Left renal cortex interstitium (tissue), 4 donors: ENCODE measurements around the gene EPB41L3. TPM values are rescaled to one million over a fixed set of nuclear protein-coding genes. Genes with fewer than 3 reads are reported as not detected.

Experiments
- polyA plus RNA-seq, 4 donors: library from polyadenylated mRNA; unstranded; fragments of 120-200 nt; gene quantifications; one replicate each; pipeline ENCODE4 v1.2.1, GENCODE V29; 2013; ENCODE audit not compliant: insufficient read length in 4 of 4

The EPB41L3 gene
- polyA plus RNA-seq, 4 donors = 51.9 to 65.7 (median 59.7) TPM

Other genes starting within 250 kb of the EPB41L3 start
- gene ZBTB14, start 248.3 kb downstream of the EPB41L3 start, polyA plus RNA-seq = 10 to 100 TPM; 21.3 to 24.3 (median 22.6) TPM